ENCODE measurements around the gene SPATA1.
"Not testable (repeated sequence)": the region's sequence is repeated elsewhere in the genome, so short reads cannot be mapped to it uniquely, and the experiment has no call there.

SPATA1 gene

GRCh38 chr1:84506002-84506728, at the start of gene SPATA1, which contains the start of gene GNG5:
TSS of gene SPATA1 (plus strand) at chr1:84506386. CDS start at chr1:84516360, 9,974 bp downstream.
TSS of gene GNG5 (minus strand) at chr1:84506581. CDS start at chr1:84506091, 490 bp downstream.
- peak; percentile 96 for DNase-seq (ENCODE audit: low read depth)

DNA sequence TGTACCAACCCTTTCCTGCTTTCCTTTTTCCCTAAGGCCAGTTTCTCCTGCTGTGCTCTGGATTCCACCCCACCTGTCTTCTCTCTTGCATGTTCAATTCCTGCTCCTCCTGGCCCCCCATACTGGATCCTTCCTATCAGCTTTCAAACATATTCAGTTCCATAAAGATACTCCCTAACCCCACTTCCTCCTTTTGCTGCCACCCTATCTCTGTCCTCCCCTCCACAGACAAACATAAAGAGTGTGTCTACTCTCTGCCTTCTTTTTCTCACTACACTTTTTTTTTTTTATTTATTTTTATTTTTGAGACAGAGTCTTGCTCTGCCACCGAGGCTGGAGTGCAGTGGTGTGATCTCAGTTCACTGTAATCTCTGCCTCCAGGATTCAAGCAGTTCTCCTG, 44.1 kb upstream of the SPATA1 start:
- DNase-seq (ENCODE audit: low read depth) = no peak

DNA sequence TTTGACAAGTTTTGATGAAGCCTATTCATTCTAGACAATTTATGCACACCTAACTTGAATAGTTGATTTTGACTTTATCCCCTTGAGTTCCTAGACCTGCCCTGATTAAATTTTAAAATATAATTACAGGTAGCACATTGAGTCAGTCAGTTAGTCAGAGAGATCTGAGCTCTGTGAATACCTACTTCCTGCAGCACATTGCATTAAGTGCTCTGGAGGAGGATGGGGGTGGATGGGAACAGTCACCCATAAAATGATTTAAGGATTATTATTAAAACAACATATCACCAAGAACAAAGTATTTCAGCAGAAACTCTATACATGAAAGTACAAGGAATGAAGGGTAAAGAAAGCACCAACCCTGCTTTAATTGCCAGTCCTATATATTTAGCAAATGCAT, 38.9 kb upstream of the SPATA1 start:
- DNase-seq (ENCODE audit: low read depth) = no peak

DNA sequence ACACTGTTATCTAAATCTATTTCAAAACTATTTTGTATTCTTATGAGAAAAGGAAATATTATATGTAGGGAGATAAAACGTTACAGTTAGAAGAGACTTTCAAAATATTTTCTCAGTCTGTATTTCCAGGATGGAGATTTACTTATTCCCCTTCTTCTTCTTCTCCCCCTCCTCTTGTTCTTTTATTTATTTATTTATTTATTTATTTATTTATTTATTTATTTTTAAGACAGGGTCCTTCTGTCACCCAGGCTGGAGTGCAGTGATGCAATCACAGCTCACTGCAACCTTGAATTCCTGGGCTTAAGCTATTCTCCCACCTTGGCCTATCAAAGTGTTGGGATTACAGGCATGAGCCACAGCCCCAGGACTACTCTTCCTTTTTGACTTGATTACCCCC, 30.0 kb upstream of the SPATA1 start:
- no peak for DNase-seq (ENCODE audit: low read depth)

DNA sequence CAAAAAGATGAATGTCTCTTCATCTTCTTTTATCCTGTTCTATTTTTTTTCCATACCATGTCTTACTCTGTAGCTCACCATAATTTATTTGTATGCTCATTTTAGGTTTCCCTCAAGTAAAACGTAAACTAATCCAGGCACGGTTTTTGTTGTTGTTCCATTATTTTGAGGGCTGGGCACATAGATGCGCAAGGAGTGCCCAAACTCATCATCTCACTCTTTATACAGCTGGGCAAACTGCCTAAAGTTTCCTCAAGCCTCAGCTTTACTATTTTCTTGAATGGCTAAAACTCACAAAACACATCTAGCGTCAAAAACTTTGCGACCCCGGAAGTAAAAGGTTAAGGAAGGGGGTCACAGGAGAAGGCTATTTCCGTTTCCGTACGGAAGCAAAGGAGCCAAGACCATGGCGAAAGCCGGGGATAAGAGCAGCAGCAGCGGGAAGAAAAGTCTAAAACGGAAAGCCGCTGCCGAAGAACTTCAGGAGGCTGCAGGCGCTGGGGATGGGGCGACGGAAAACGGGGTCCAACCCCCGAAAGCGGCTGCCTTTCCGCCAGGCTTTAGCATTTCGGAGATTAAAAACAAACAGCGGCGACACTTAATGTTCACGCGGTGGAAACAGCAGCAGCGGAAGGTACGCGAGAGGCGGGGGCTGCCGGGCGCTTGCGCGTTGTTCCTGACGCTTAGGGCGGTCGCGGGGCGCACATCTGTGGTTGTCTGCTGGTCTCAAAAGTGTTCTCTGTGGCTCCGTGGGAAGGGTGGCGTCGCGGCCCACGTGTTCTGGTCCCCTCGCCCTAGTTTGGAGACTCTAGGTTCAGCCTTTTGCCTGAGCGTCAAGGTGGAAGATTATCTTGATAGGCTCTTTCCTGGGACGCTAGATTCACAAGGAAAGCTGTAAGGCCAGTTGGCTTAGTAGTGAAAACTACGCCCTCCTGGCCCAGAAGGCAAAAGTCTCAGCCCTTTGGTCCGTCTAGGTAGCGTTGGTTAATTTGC, 27.0 kb upstream of the SPATA1 start, which contains the start of gene RPF1:
TSS of gene RPF1 (plus strand) at position 391 of the 993 bp plus-strand sequence. CDS start at position 407, 16 bp downstream.
- DNase-seq (ENCODE audit: low read depth) = peak; percentile 62

- DNase-seq (ENCODE audit: low read depth) = no peak
Observed at GRCh38 chr1:84479998-84480397, 26.2 kb upstream of the SPATA1 start.

GRCh38 chr1:84480650-84481049, 25.5 kb upstream of the SPATA1 start:
- DNase-seq (ENCODE audit: low read depth) = no peak

- DNase-seq (ENCODE audit: low read depth) = no peak
Observed at GRCh38 chr1:84481317-84481716, 24.9 kb upstream of the SPATA1 start.

DNA sequence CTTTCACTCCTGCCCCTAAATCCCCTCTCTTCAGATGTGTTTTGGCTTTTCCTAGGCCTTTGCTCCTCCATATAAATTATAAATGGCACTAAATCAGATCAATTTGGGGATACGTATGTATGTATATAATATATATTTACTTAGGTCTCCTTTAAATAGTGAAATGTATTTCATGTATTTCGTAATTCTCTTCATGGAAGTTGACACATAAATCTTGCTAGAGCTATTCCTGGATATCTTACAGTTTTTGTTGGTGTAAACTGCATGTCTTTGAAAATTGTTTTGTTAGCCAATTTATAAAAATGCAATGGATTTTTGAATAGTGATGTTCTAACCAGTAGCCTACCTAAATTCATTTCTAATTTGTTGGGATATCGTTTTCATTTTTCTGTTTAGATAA, 18.1 kb upstream of the SPATA1 start:
- no peak for DNase-seq (ENCODE audit: low read depth)

GRCh38 chr1:84489766-84490165, 16.4 kb upstream of the SPATA1 start:
- DNase-seq (ENCODE audit: low read depth) = no peak

- no peak for DNase-seq (ENCODE audit: low read depth)
Observed at GRCh38 chr1:84492726-84493125, 13.5 kb upstream of the SPATA1 start.

GRCh38 chr1:84493747-84494146, 12.4 kb upstream of the SPATA1 start:
- DNase-seq (ENCODE audit: low read depth) = no peak

DNA sequence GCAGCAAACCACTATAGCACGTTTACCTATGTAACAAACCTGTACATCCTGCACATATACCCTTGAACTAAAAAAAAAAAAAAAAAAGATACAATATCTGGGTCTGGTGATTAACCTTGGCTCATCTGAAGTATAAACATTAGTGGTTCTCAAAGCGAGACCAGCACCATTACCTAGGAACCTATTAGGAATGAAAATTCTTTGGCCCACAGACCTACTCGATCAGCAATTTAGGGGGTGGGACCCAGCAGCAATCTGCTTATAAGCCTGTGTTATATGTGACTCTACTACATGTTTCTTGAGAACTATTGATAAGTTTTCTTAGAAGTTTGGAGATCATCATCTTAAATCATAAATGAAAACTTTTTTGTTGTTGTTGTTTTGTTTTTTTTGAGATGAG, 9.7 kb upstream of the SPATA1 start:
- no peak for DNase-seq (ENCODE audit: low read depth)

DNA sequence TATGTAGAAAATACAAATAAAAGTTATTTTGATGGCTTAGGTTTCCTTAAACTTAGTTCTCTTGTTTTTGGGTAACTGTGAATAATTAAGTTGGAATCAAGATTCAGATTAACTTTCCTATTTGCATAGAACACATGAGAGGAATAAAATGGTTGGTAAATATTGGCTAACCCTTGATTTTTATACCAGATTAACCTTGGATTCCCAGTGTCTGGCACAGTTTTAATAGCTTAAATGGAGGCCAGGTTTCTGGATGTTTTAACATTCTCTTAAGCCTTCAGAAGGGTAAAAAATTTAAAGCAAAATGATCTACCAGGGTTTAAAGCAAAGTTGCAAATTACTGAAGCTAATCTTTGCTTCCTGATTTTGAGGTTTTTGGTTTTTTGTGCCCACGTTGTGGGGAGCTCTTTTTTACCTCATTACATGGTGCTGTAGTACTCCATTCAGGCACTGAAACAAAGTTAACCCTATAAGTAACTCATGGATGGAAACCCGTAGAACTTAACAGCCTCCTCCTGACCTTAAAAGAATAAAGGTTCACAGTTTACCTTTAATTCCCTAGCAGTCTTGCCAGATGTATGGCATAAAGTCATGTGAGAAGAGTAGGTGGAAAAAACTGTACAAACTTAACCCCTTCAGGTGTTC, 8.4 kb upstream of the SPATA1 start:
- no peak for DNase-seq (ENCODE audit: low read depth)

DNA sequence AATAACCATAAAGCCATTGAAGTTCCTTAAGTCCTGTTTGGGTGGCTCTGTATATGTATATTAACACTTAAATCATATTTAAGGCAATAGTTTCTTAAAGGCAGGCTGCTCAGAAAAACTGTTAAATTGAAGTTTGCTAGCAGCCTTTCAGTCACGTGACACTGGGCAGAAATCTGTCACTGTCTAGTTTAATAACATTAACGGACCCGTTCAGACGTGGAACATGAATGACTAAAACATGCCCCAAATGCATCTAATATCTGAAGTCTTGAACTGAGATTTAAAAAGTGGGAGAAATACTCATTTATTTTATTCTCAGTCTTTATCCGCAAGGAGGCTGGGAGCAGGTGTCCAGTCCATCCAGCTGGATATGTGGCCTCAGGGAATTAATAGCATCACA, 3.3 kb upstream of the SPATA1 start:
- DNase-seq (ENCODE audit: low read depth) = no peak

DNA sequence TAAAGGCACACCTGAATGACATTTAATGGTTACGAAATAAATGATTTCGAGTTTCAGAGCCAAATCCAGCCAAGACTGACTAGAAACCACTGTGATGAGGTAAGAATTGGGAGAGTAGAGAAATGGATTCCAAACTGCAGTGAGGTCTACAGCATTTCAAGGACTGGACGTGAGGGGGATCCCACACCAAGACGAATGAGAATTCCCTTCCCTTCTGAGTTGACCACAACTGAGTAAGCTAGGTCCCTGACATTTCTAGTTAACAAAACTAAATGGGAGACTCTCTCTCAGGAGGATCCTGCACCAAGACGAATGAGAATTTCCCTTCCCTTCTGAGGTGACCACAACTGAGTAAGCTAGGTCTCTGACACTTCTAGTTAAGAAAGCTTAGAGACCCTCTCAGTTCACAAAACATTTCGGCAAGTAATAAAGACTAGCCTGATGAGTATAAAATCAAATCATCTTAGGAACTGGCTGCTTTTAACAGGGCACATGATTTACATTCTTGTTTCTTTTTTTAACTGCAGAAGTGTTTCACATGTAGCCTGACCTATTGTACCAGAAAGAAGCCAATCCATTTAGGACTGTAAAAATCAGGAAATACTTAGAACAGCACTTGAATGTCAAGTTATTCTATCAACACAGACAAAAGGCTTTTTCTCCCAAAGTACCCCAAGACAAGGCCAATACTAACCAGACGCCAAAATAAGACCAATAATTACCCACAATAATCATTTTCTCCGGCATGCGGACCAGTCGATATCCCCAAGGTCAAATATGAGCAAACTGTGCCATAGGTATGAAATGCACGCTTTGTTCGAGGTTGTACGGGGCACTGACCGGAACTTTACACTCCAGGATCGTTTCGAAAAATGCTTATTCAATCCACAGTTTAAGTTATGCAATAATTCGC, 1.4 kb upstream of the SPATA1 start:
- no peak for DNase-seq (ENCODE audit: low read depth)

DNA sequence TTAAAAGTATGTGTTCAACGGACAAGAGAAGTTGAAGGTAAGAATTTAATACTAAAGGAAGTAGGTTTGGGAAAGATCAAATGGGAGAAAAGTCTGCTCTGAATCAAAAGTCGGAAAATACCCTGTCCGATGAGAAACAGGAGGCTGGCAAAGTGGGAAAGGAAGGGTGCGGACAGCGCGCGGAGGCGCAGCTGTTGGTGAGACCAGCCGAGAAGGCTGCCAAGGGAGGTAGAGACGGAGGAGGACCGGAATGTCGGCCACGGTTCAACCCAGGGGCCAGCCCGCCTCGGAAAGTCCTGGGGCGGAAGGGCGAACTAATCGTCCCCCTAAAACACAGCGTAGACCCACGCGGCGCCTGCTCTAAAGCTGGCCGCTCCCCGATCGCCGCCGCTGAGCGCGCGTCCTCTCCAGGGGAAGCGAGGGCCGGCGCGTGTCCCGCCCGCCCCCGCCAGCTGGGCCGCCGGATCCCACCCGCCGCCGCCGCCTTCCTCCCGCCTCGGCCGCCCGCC, 639 bp upstream of the SPATA1 start:
- no peak for DNase-seq (ENCODE audit: low read depth)

DNA sequence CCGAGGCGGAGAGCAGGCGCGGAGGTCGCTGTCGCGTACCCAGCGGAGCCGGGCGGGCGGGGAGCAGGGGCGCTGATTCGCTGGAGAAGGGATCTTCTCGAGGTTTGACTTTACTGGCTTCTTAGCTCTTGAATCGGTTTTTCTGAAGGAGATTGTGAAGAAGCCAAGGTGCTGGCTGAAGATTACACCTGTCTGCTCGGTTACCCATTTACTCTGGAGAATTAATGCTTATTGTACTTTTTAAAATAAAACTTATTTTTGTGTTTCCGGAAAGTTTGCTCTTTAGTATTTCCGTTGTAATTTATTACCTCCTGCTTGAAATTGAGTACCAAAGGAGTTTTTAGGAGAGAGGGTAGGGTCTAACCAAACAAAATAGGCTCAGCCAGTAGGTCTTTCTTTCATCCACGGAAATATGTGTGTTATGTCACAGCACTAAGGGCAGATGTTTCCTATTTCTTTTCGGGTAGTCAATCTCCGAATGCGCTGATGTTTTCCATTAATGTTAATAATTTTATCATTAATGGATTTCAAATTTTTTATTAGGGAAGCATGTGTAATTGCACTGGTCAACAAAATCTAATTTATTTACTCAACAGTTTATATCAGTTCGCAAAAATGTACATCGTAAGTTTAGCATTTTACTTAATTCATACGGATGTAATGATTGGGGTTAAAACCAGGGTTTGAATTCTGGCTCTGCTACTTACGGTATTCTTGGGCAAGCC, 705 bp downstream of the SPATA1 start:
- DNase-seq (ENCODE audit: low read depth) = no peak

DNA sequence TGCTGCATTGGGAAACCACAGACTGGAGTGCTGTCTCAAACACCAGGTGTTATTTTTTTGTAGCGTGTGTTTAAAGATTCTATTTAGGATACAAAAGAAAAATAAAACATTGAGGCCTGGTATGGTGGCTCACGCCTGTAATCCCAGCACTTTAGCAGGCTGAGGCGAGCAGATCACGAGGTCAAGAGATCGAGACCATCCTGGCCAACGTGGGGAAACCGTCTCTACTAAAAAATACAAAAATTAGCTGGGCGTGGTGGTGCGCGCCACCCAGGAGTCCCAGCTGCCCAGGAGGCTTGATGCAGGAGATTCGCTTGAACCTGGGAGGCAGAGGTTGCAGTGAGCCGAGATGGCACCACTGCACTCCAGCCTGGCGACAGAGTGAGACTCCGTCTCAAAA, 1.7 kb downstream of the SPATA1 start:
- not testable (repeated sequence) for DNase-seq (ENCODE audit: low read depth)

DNA sequence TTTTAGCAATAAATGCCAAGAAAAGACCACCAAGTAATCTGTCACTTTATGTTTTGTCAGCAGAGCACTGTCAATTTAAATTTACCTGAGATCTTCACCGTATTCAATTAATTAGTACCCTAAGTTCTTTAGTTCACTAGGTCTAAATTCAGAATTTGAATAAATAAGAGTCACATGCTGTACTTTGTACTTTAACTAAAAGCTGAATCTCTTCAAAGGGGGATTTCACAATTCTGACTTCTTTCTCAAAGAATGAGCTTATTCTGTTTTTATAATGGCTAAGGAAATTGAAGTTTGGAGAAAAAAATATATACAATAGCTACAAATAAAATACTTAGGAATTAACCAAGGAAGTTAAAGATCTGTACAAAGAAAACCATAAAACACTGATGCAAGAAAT, 2.3 kb downstream of the SPATA1 start:
- DNase-seq (ENCODE audit: low read depth) = no peak
